Measurements from ENCODE around the gene ZNF605. TPM values are rescaled to one million over a fixed set of nuclear protein-coding genes. Genes with fewer than 3 reads are reported as not detected.

Gene ZNF605
- total and polyA plus RNA-seq, 2 of the 8 experiments (the other 6 are each of a cell fraction or from before 2014, with no cell fraction given) = 3.6 to 20.3 TPM

GRCh38 chr12:132924356-132924755 lies 31.8 kb downstream of the ZNF605 start (continued):
- no peak for TF ChIP-seq BRCA1 (IDR thresholded peaks at IDR 0.05; ENCODE audit: low read depth, low read length)
